Duodenal mucosa (tissue), 2 donors: ENCODE measurements around the gene GPN2.

Experiments
- H3K27ac ChIP-seq: one replicate; pipeline ENCODE4 v1.7.0; 2013; ENCODE audit warnings: low read depth, low read length
- H3K27me3 ChIP-seq, 2 donors: one replicate each; pipeline ENCODE4 v1.7.0; 2013; ENCODE audit warnings: low read length in 2 of 2, control low read depth in 1 of 2; ENCODE audit not compliant: insufficient read depth in 2 of 2, control insufficient read depth in 1 of 2
- H3K36me3 ChIP-seq, 2 donors: one replicate each; pipeline ENCODE4 v1.7.0; 2013; ENCODE audit warnings: low read length in 2 of 2, control low read depth in 1 of 2; ENCODE audit not compliant: insufficient read depth in 2 of 2, control insufficient read depth in 1 of 2
- H3K4me1 ChIP-seq, 2 donors: one replicate each; pipeline ENCODE4 v1.7.0; 2013; ENCODE audit warnings: low read length in 2 of 2, control low read depth in 1 of 2; ENCODE audit not compliant: insufficient read depth in 2 of 2, control insufficient read depth in 1 of 2
- H3K4me3 ChIP-seq, 2 donors: one replicate each; pipeline ENCODE4 v1.7.0; 2013; ENCODE audit warnings: low read length in 2 of 2, low read depth in 1 of 2
- H3K9ac ChIP-seq, 2 donors: one replicate each; pipeline ENCODE4 v1.7.0; 2013; ENCODE audit warnings: low read length in 2 of 2, low read depth in 1 of 2
- H3K9me3 ChIP-seq, 2 donors: one replicate each; pipeline ENCODE4 v1.7.0; 2013; ENCODE audit warnings: low read length in 2 of 2, control low read depth in 1 of 2; ENCODE audit not compliant: control insufficient read depth in 1 of 2

The GPN2 gene

DNA sequence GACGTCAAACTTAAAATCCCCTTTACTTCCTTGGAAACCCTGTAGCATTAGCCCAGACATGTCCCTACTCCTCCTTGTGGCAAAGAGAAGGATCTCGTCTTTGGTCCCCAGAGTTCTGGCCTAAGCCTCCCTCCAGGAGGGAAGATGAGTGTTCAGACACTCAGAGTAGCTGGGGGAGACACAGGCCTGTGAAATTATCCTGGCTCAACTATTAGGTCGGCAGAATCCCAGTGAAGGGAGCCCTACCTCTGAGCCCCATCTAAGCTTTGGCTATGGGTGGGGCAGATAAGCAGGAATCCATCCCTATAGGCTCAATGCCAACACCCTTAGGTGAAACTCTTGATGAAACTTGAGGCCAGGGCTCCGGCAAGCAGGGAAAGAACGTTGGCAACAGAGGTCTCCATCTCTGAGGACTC is 28.8 kb downstream of the GPN2 start:
- H3K9me3 ChIP-seq, result no peaks in the 10 kb centered on the region
- peaks cover 0 to 7% of the 10 kb centered on the region in 2 donors for H3K36me3 ChIP-seq
- H3K27ac ChIP-seq, result no peak overlapping the region
- H3K9ac ChIP-seq, result no peak overlapping the region
- H3K4me1 ChIP-seq, result peaks cover 16% of the 10 kb centered on the region in 2 donors
- H3K4me3 ChIP-seq, result no peak overlapping the region
- H3K27me3 ChIP-seq, result no peaks in the 10 kb centered on the region

DNA sequence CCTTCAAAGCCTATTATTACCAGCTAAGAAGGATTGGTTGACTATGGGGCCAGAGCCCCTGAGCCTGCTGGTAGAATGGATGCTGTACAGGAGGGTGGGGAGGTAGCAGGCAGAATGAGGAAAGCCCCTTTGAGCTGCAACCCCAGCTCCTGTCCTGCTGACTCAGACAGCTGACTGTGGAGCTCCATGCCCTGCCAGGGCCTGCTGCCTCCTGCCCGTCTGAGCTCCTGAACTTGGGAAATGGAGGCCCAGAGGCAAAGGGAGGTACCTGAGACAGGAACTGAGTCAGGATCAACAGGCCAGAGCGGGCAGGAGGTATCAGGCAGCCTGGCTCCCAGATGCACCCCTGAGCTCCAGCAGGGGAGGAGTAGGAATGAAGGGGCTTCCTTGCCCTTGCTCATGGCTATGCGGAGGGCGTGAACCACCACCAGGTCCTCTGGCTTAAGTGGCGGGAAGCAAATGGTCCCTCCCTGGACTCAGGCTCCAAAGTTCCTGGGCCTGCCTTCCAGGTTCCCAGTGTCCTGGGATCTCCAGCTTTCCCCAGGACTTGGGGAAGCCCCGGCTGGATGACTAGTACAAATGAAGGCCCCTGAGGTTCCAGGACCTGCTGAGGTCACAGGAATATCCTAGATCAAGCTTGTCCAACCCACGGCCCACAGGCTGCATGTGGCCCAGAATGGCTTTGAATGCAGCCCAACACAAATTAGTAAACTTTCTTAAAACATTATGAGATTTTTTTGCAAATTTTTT is 31.0 kb downstream of the GPN2 start:
- Histone ChIP-seq H3K9me3 (no peaks in the 10 kb centered on the region), H3K27ac (no peak overlapping the region), H3K9ac (no peak overlapping the region), H3K36me3 (peaks cover 0 to 19% of the 10 kb centered on the region in 2 donors), H3K4me1 (peaks cover 17 to 21% of the 10 kb centered on the region in 2 donors), H3K4me3 (no peak overlapping the region), H3K27me3 (no peaks in the 10 kb centered on the region)

DNA sequence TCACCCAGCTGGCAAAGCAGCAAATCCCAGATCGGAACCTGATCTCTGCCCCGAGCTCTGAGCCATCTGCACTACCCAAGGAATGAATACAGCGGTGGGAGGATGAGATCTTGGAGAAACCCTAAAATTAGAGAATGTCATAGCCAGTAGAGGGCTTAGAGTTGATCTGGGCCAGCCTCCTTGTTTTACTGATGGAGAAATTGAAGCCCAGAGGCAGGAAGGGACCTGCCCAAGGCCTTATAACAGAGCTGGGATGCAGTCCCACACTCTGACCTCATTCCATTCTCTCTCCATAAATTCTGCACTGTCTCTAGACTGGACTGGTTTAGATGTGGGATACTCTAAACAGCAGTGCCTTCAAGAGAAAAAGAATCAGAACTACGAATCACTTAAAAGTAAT is 31.9 kb downstream of the GPN2 start:
- H3K36me3 ChIP-seq, result peaks cover 2 to 28% of the 10 kb centered on the region in 2 donors
- no peak overlapping the region for H3K4me3 ChIP-seq
- H3K27ac ChIP-seq, result no peak overlapping the region

DNA sequence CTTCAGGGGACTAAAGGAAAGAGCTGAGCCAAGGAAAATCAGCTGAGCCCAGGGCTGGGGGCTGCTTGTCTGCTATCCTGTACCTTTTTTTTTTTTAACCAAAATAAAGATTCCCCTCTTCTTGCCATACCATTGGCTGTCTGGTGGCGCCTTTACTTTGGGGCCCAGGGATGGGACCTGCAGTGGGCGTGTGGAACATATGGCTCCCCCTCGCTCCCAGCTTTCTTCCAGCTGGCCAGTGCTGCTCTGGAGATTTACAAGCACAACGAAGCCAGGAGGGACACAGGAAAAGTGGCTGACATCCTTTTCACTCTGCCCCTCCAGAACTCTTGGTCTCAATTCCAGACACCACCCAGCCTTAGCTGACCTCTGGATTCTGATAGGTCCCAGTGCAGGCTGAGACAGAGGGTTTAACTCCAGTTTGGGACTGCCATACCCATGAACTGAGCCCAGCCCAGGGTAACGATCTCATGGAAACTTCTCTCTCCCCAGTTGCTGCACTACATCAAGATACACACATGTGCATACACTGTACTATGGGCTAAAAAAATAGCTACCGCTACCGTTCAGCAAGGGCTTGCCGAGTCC is 32.5 kb downstream of the GPN2 start:
- Histone ChIP-seq H3K36me3 (peaks cover 2 to 34% of the 10 kb centered on the region in 2 donors), H3K4me3 (no peak overlapping the region), H3K9me3 (no peaks in the 10 kb centered on the region), H3K9ac (no peak overlapping the region), H3K27ac (no peak overlapping the region), H3K27me3 (no peaks in the 10 kb centered on the region), H3K4me1 (peaks cover 14 to 17% of the 10 kb centered on the region in 2 donors)

More for the DNA sequence above, 31.9 kb downstream of the GPN2 start:
- no peaks in the 10 kb centered on the region for H3K27me3 ChIP-seq
- no peak overlapping the region for H3K9ac ChIP-seq
- H3K9me3 ChIP-seq, result no peaks in the 10 kb centered on the region
- peaks cover 15 to 19% of the 10 kb centered on the region in 2 donors for H3K4me1 ChIP-seq

DNA sequence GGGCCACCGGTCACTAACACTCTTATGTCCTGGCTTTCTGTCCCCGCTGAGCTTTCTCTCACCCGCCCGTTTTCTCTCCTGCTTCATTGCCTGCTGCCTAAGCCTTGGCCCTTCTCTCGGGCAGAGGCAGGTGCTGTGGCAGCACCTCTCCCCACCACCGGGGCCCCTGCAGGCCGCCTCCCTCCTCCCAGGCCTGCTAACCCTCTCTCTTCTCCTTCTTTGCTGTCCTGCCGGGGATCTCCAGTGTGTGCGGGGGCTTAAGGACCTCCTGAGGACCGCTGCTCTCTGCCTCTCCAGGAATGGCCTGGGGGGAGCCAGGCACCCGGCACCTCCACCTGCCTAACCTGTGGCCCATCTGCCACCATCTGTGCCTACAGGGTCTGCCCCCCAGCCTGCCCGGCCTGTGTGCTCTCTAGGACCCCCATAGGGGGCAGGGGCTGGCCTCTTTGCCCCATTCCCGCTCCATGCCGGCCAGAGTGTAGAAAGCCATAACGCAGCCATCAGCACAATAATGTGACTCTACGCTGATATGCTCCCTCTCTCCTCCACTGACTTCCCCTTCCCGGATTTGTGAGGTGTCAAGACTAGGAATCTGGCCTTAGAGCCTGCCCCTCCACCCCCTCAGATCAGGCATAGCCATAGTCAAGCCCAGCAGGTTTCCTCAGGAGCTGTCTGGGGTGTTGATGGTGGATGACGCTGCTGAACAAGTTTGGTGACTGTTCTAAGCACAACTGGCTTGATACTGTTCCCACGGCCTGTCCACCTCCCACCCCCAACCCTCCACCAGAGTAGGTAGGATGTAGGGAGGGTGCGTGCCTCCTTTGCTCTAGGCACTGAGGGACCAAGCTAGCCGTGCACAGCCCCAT is 33.2 kb downstream of the GPN2 start:
- peaks cover 7 to 10% of the 10 kb centered on the region in 2 donors for H3K4me1 ChIP-seq
- H3K4me3 ChIP-seq, result no peak overlapping the region
- H3K27ac ChIP-seq, result no peak overlapping the region
- no peak overlapping the region for H3K9ac ChIP-seq
- H3K27me3 ChIP-seq, result no peaks in the 10 kb centered on the region
- peaks cover 5 to 41% of the 10 kb centered on the region in 2 donors for H3K36me3 ChIP-seq
- no peaks in the 10 kb centered on the region for H3K9me3 ChIP-seq

DNA sequence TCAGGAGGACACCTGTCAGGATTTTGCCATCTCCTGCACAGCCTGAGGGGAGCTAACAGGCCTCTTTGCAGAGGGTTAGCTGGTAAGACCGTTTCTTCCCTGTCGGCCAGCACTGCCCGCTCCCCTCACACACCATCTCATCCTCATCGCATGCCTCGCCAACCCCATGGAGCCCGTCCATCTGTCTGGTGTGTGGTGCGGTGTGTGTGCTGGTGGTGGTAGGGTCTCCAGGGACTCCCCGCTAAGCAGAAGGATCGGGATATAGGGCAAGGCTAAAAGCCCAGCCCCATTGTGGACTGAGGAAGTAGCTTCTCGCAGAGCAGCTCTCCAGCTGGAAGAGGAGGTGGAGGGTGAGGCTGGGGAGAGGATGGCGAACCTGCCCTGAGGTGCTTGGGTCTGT is 33.9 kb downstream of the GPN2 start:
- Histone ChIP-seq H3K27ac (no peak overlapping the region), H3K9ac (no peak overlapping the region), H3K27me3 (no peaks in the 10 kb centered on the region), H3K36me3 (peaks cover 12 to 48% of the 10 kb centered on the region in 2 donors), H3K9me3 (no peaks in the 10 kb centered on the region), H3K4me3 (no peak overlapping the region), H3K4me1 (peaks cover 7 to 9% of the 10 kb centered on the region in 2 donors)

DNA sequence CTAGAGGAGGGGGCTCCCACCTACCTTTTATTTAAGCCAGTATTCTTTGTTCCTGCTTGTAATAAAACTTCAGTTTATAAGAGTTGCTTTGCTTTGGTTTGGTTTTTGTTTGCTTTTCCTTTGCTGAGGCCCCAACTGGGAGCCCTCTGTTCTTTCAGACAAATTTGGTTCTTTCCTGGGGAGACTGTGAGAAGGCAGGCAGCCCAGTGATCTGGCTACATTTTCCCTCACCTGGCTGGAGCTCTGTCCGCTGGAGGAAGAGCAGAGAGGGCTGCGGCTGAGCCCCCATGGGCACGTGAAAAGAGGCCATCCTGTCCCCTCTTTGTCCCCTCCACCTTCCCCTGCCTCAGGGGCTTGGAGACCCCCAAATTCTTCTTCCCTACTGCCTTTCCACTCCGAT is 34.4 kb downstream of the GPN2 start:
- Histone ChIP-seq H3K9ac (no peak overlapping the region), H3K36me3 (peaks cover 17 to 53% of the 10 kb centered on the region in 2 donors), H3K4me3 (no peak overlapping the region), H3K4me1 (peaks cover 7 to 9% of the 10 kb centered on the region in 2 donors), H3K27me3 (no peaks in the 10 kb centered on the region), H3K27ac (no peak overlapping the region), H3K9me3 (no peaks in the 10 kb centered on the region)

DNA sequence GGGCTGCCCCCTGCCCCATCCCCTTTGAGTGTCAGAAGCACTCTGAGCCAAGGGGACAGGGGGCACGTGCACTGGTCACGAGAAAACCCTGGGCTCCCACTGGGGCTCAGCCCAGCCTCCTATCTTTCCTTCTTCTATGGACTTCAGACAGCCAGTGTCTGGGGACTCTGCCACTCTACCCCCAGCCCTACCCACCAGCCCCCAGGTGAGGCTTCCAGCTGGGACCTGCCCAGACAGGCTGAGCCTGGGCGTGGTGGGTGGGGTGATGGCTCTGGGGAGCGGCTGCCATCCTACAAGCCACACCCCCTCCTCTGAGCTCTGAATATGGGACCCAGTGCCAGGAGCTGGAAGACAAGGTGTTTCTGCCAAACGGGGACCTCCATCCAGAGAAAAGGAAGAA is 35.2 kb downstream of the GPN2 start:
- H3K27me3 ChIP-seq, result no peaks in the 10 kb centered on the region
- peaks cover 24 to 61% of the 10 kb centered on the region in 2 donors for H3K36me3 ChIP-seq
- H3K9ac ChIP-seq, result no peak overlapping the region
- no peak overlapping the region for H3K27ac ChIP-seq
- H3K9me3 ChIP-seq, result no peaks in the 10 kb centered on the region
- H3K4me3 ChIP-seq, result no peak overlapping the region
- peaks cover 11 to 14% of the 10 kb centered on the region in 2 donors for H3K4me1 ChIP-seq

DNA sequence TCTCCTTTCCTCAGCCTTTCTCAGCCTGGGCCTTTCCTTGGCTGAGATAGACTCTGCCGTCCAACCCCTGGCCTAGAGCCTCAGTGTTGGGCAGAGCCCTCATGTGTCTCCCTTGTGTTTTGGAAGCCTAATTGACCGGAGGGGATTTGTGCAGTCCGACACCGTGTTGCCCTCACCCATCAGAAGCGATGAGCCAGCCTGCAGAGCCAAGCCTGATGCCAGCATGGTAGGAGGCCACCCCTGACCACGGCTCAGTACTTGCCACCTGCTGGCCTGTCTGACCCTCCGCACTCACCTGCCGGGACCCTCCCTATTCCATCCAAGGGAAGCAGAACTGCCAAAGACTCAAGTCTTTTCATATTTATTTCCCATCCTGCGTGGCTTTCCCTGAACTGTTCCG is 36.5 kb downstream of the GPN2 start:
- H3K4me1 ChIP-seq, result peaks cover 23 to 24% of the 10 kb centered on the region in 2 donors
- no peaks in the 10 kb centered on the region for H3K9me3 ChIP-seq
- peaks cover 24 to 69% of the 10 kb centered on the region in 2 donors for H3K36me3 ChIP-seq
- H3K4me3 ChIP-seq, result no peak overlapping the region
- H3K9ac ChIP-seq, result no peak overlapping the region
- no peak overlapping the region for H3K27ac ChIP-seq
- no peaks in the 10 kb centered on the region for H3K27me3 ChIP-seq

DNA sequence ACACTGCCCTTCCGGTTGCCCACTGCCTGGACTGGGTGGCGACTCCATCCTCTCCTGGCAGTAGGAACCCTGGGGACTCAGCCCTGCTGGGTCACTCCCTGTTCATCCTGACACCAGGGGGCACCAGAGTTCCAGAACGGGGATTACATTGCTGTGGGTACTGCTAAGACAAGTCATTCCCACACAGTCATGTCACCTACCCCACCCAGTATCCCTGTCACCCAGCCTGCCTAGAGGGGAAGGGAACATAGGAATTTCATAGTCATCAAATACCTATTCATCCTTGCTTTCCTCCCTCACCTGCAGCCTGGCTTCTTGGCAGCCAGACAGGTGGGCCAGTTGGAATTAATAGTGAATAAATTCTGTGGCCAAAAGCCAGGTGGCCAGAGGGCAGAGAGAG is 36.9 kb downstream of the GPN2 start:
- no peak overlapping the region for H3K4me3 ChIP-seq
- peaks cover 24 to 73% of the 10 kb centered on the region in 2 donors for H3K36me3 ChIP-seq
- H3K27ac ChIP-seq, result no peak overlapping the region
- H3K4me1 ChIP-seq, result peaks cover 26 to 29% of the 10 kb centered on the region in 2 donors
- H3K27me3 ChIP-seq, result no peaks in the 10 kb centered on the region
- no peak overlapping the region for H3K9ac ChIP-seq
- no peaks in the 10 kb centered on the region for H3K9me3 ChIP-seq
